Liver (tissue), 3 donors: ENCODE measurements around the gene ZNF335.

Source experiments
- CTCF ChIP-seq: fragments of 150-350 bp; IDR thresholded peaks from 2 replicates; pipeline ENCODE4 v1.5.1; 2017; ENCODE audit warnings: improper control_type of control experiment, low read depth, low read length; ENCODE audit not compliant: missing input control
- MAX ChIP-seq: IDR thresholded peaks from 2 replicates; pipeline ENCODE4 v1.6.1; 2016; ENCODE audit warnings: antibody characterized with exemption
- REST ChIP-seq: IDR thresholded peaks from 2 replicates; pipeline ENCODE4 v1.6.1; 2016; ENCODE audit warnings: antibody characterized with exemption, mild to moderate bottlenecking
- RXRA ChIP-seq, 2 donors: IDR thresholded peaks; 2 replicates each; pipeline ENCODE4 v1.6.1; 2017 to 2018; ENCODE audit warnings: antibody characterized with exemption in 2 of 2, mild to moderate bottlenecking in 1 of 2
- TAF1 ChIP-seq: conservative IDR thresholded peaks from 2 replicates; pipeline ENCODE4 v1.6.1; 2016; ENCODE audit warnings: antibody characterized with exemption, mild to moderate bottlenecking
- donor health status: healthy.
- donor health status: healthy.

- TF ChIP-seq CTCF (no peak), TAF1 (no peak), MAX (no peak), REST (no peak), RXRA (IDR thresholded peaks at IDR 0.05) (no peak)
Observed at GRCh38 chr20:45949542-45950329, 22.3 kb downstream of the ZNF335 start.
